GM12878 (cell line): ENCODE results near the gene SERPINE2. TPM values are rescaled to one million over a fixed set of nuclear protein-coding genes. Genes with fewer than 3 reads are reported as not detected.

Source experiments
- ATF7 ChIP-seq: fragments of 450-650 bp; IDR thresholded peaks from 2 replicates; pipeline ENCODE4 v1.6.1; 2016; ENCODE audit warnings: low read depth, mild to moderate bottlenecking
- BCL3 ChIP-seq: IDR thresholded peaks from 2 replicates; pipeline ENCODE4 v1.6.1; 2011; ENCODE audit warnings: borderline replicate concordance, low read depth, mild to moderate bottlenecking, moderate library complexity, low read length; ENCODE audit not compliant: insufficient read depth, poor library complexity, severe bottlenecking
- BCLAF1 ChIP-seq: fragments of 450-650 bp; IDR thresholded peaks from 2 replicates; pipeline ENCODE4 v1.6.1; 2017; ENCODE audit warnings: antibody characterized with exemption, mild to moderate bottlenecking, moderate library complexity
- BHLHE40 ChIP-seq, 2 experiments: fragments of 450-650 bp in 1 of 2; IDR thresholded peaks; 2 replicates each; pipeline ENCODE4 v1.6.1; 2011 to 2017; ENCODE audit warnings: low read depth in 2 of 2, borderline replicate concordance in 1 of 2, improper control_type of control experiment in 1 of 2, low read length in 1 of 2, mild to moderate bottlenecking in 1 of 2
- CHD1 ChIP-seq: IDR thresholded peaks from 2 replicates; pipeline ENCODE4 v1.6.1; 2012; ENCODE audit warnings: low read depth, low read length, improper control_type of control experiment
- JUNB ChIP-seq: IDR thresholded peaks from 2 replicates; pipeline ENCODE4 v1.6.1; 2016; ENCODE audit warnings: antibody characterized with exemption, mild to moderate bottlenecking
- JUND ChIP-seq: IDR thresholded peaks from 2 replicates; pipeline ENCODE4 v1.6.1; 2012; ENCODE audit warnings: low read depth, mild to moderate bottlenecking, low read length, improper control_type of control experiment, moderate library complexity
- KAT2A ChIP-seq: conservative IDR thresholded peaks from 2 replicates; pipeline ENCODE4 v1.6.1; 2011; ENCODE audit warnings: low read depth, low read length; ENCODE audit not compliant: control insufficient read depth
- KLF5 ChIP-seq: fragments of 450-650 bp; IDR thresholded peaks from 2 replicates; pipeline ENCODE4 v1.6.1; 2014; ENCODE audit warnings: mild to moderate bottlenecking; ENCODE audit not compliant: partially characterized antibody
- MLLT1 ChIP-seq: fragments of 450-650 bp; IDR thresholded peaks from 2 replicates; pipeline ENCODE4 v1.6.1; 2016; ENCODE audit warnings: mild to moderate bottlenecking
- NFIC ChIP-seq: IDR thresholded peaks from 2 replicates; pipeline ENCODE4 v1.6.1; 2012; ENCODE audit warnings: low read depth, mild to moderate bottlenecking, inconsistent platforms, low read length, moderate library complexity
- NR2C1 ChIP-seq: fragments of 450-650 bp; IDR thresholded peaks from 2 replicates; pipeline ENCODE4 v1.6.1; 2017; ENCODE audit warnings: antibody characterized with exemption, mild to moderate bottlenecking, moderate library complexity
- NR2F1 ChIP-seq: fragments of 450-650 bp; conservative IDR thresholded peaks from 2 replicates; pipeline ENCODE4 v1.6.1; 2017; ENCODE audit warnings: mild to moderate bottlenecking
- RAD21 ChIP-seq: IDR thresholded peaks from 2 replicates; pipeline ENCODE4 v1.6.1; 2011; ENCODE audit warnings: mild to moderate bottlenecking, low read depth, low read length, moderate library complexity; ENCODE audit not compliant: insufficient read depth
- SIX5 ChIP-seq: IDR thresholded peaks from 2 replicates; pipeline ENCODE4 v1.6.1; 2011; ENCODE audit warnings: mild to moderate bottlenecking, low read depth, low read length, moderate library complexity; ENCODE audit not compliant: severe bottlenecking
- SMAD5 ChIP-seq: IDR thresholded peaks from 2 replicates; pipeline ENCODE4 v1.6.1; 2016; ENCODE audit warnings: antibody characterized with exemption, low read depth
- SREBF1 ChIP-seq: IDR thresholded peaks from 2 replicates; pipeline ENCODE4 v1.6.1; 2012; ENCODE audit warnings: mild to moderate bottlenecking, low read length
- TBL1XR1 ChIP-seq: IDR thresholded peaks from 2 replicates; pipeline ENCODE4 v1.6.1; 2012; ENCODE audit warnings: low read depth, low read length, improper control_type of control experiment
- USF1 ChIP-seq: IDR thresholded peaks from 2 replicates; pipeline ENCODE4 v1.6.1; 2011; ENCODE audit warnings: borderline replicate concordance, low read depth, mild to moderate bottlenecking, moderate library complexity, mixed read lengths, low read length; ENCODE audit not compliant: insufficient read depth; ENCODE audit errors: extremely low read length
- YBX1 ChIP-seq: fragments of 450-650 bp; IDR thresholded peaks from 2 replicates; pipeline ENCODE4 v1.6.1; 2016; ENCODE audit warnings: antibody characterized with exemption
- ZBED1 ChIP-seq: IDR thresholded peaks from 2 replicates; pipeline ENCODE4 v1.6.1; 2016; ENCODE audit warnings: borderline replicate concordance
- ZNF207 ChIP-seq: fragments of 450-650 bp; IDR thresholded peaks from 2 replicates; pipeline ENCODE4 v1.6.1; 2014; ENCODE audit warnings: antibody characterized with exemption, mild to moderate bottlenecking, borderline replicate concordance
- ZNF274 ChIP-seq: IDR thresholded peaks from one replicate; pipeline ENCODE4 v1.8.0; 2011; ENCODE audit not compliant: insufficient read length, insufficient read depth
- ZNF622 ChIP-seq: fragments of 450-650 bp; IDR thresholded peaks from 2 replicates; pipeline ENCODE4 v1.6.1; 2017; ENCODE audit warnings: mild to moderate bottlenecking, inconsistent platforms
- polyA plus RNA-seq, 11 experiments: library from polyadenylated mRNA; depleted of rRNA in 4 of 11; unstranded in 6 of 11; stranded (reverse) in 5 of 11; fragments of >200 nt; fragmentation: Nextera tagmentation in 4 of 11; fragmentation: Illumina TruSeq in 1 of 11; extraction: Ambion mirVana in 4 of 11; extraction: Trizol in 1 of 11; gene quantifications; 1 replicate in 1 of 11; 2 replicates in 10 of 11; pipeline versions ENCODE4 v1.2.1 to v1.2.3, GENCODE V29; 2011 to 2016; ENCODE audit warnings: inconsistent platforms in 2 of 11, missing spikeins in 2 of 11, low read depth in 1 of 11
- total RNA-seq, 4 experiments: library from RNA; depleted of rRNA in 3 of 4; stranded (reverse); fragments of >200 nt in 3 of 4; fragmentation: Illumina TruSeq in 1 of 4; extraction: Trizol in 1 of 4; gene quantifications; 2 replicates each; pipeline versions ENCODE4 v1.2.1 to v1.2.3, GENCODE V29; 2013 to 2021

Gene SERPINE2
- total and polyA plus RNA-seq, 10 of the 15 experiments (the other 5 are each of a cell fraction or from before 2014, with no cell fraction given): 0.18 to 1.7 (median 0.39) TPM

GRCh38 chr2:223944703-223945531 is 94.2 kb downstream of the SERPINE2 start, which contains the start of gene WDFY1 (continued):
- TF ChIP-seq BCL3: peak; percentile 11
- no peak for TF ChIP-seq KLF5
- TF ChIP-seq ZNF274: no peak
- no peak for TF ChIP-seq SREBF1
- TF ChIP-seq NR2C1: 0 out of 2 replicates have a peak, but pooled peaks have one; percentile 11
- TF ChIP-seq ZNF622: no peak
- TF ChIP-seq KAT2A: no peak
- 0 out of 2 replicates have a peak, but pooled peaks have one; percentile 18 for TF ChIP-seq TBL1XR1
- no peak for TF ChIP-seq JUNB
- no peak for TF ChIP-seq BCLAF1
- no peak for TF ChIP-seq NFIC
- TF ChIP-seq BHLHE40 (IDR thresholded peaks at IDR 0.05; ENCODE audit: borderline replicate concordance in 1 of 2, low read depth in 2 of 2, low read length in 1 of 2): peak; percentile 47 to 87; a peak in 3 of 4 replicates
- TF ChIP-seq ZNF207: no peak; the same call in 1 of the 2 replicates
- TF ChIP-seq ATF7: no peak
- TF ChIP-seq SIX5: no peak
- no peak for TF ChIP-seq ZBED1
- peak; percentile 64 for TF ChIP-seq NR2F1
- no peak for TF ChIP-seq RAD21
- 0 out of 2 replicates have a peak, but pooled peaks have one; percentile 61 for TF ChIP-seq CHD1
- TF ChIP-seq JUND: no peak
- TF ChIP-seq USF1: peak; percentile 77
- TF ChIP-seq YBX1: no peak
- TF ChIP-seq MLLT1: no peak
- TF ChIP-seq SMAD5: no peak
